Kidney (tissue), 14 donors: ENCODE data around the gene AUTS2. TPM values are rescaled to one million over a fixed set of nuclear protein-coding genes. Genes with fewer than 3 reads are reported as not detected.

Source experiments
- DNase-seq, 5 donors: peaks; one replicate each; pipeline ENCODE4 v3.0.0-alpha.2; 2013 to 2020
- FAIRE-seq: peaks from 2 replicates; lab custom pipeline; 2012; peaks lifted over from hg19 to GRCh38; lab: Jason Lieb, UNC
- H3K27ac ChIP-seq, 2 donors: one replicate each; pipeline ENCODE4 v1.7.0; 2013; ENCODE audit warnings: low read depth in 2 of 2, low read length in 2 of 2, inconsistent platforms in 1 of 2
- H3K27me3 ChIP-seq: one replicate; pipeline ENCODE4 v1.7.1; 2013; ENCODE audit warnings: low read length, inconsistent platforms; ENCODE audit not compliant: control insufficient read depth, insufficient read depth
- H3K36me3 ChIP-seq, 3 donors: one replicate each; pipeline versions ENCODE4 v1.7.0 to v1.7.1; 2013; ENCODE audit warnings: low read length in 3 of 3, control low read depth in 1 of 3, inconsistent platforms in 1 of 3; ENCODE audit not compliant: insufficient read depth in 3 of 3, control insufficient read depth in 2 of 3
- H3K4me1 ChIP-seq, 3 donors: one replicate each; pipeline versions ENCODE4 v1.7.0 to v1.7.1; 2013; ENCODE audit warnings: low read length in 3 of 3, inconsistent platforms in 1 of 3, low read depth in 1 of 3; ENCODE audit not compliant: control insufficient read depth in 2 of 3, insufficient read depth in 2 of 3
- H3K4me3 ChIP-seq, 3 donors: one replicate each; pipeline versions ENCODE4 v1.7.0 to v1.8.1; 2013; ENCODE audit warnings: low read length in 3 of 3, control low read depth in 1 of 3, inconsistent platforms in 1 of 3
- H3K9ac ChIP-seq, 3 donors: one replicate each; pipeline versions ENCODE4 v1.7.0 to v1.7.1; 2013; ENCODE audit warnings: low read length in 3 of 3, control low read depth in 1 of 3, inconsistent platforms in 1 of 3
- H3K9me3 ChIP-seq, 3 donors: one replicate each; pipeline versions ENCODE4 v1.7.0 to v1.7.1; 2013; ENCODE audit warnings: low read length in 3 of 3, control low read depth in 1 of 3, inconsistent platforms in 1 of 3; ENCODE audit not compliant: control insufficient read depth in 2 of 3, insufficient read depth in 1 of 3
- intact Hi-C: fragments of 100-400 bp; cut with DNase I; formaldehyde crosslinking; loops from one replicate; pipeline ENCODE4 v1.11.1; 2022
- polyA plus RNA-seq: library from polyadenylated mRNA; stranded (reverse); fragments of 350-450 nt; fragmentation: Illumina TruSeq; extraction: RNeasy Lipid Tissue Mini Kit (QIAGEN cat#74804); gene quantifications from one replicate; pipeline ENCODE4 v1.2.3, GENCODE V29; 2014; ENCODE audit warnings: low read depth, low replicate concordance; ENCODE audit not compliant: insufficient read depth
- total RNA-seq: library from RNA; stranded (reverse); fragmentation: NEBNext Ultra II Directional; extraction: Animal tissue kit (Norgen Biotek cat#: 25700); gene quantifications from one replicate; pipeline ENCODE4 v1.2.1, GENCODE V29; 2021
- TF ChIP-seq, protein P1 (sequence below): IDR thresholded peaks from 3 replicates; pipeline ENCODE4 v1.5.1; 2012; ENCODE audit warnings: mild to moderate bottlenecking, moderate library complexity, borderline replicate concordance; ENCODE audit not compliant: insufficient read depth; ENCODE audit errors: extremely low read depth
- donor health status: control.
- donor health status: control.
- donor health status: control.
- donor health status: control.
- donor health status: control.
- donor health status: DM: yes; HTN: yes; CAD: no.
- donor health status: Normal renal cell carcinoma (clear cell type).

AUTS2 gene
- total and polyA plus RNA-seq, 2 donors from 2014 or later: 5.2 to 33.8 TPM

DNA sequence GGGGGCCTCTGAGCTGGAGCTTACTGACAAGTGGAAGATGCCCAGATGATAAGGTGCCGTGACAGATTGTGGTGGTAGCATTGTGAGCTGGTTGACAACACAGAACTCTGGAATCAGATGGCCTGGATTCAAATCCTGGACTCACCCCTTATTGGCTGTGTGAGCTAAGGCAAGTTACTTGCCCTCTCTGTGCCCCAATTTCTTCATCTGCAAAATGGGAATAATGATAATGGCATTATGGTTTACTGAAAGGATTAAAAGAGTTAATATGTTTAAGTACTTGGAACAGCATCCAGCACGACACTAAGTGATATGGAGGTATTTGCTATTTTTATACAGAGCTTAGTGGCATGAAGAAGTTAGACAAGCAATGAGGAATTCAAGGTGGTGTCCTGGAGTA lies 1067.7 kb downstream of the AUTS2 start:
- no peaks in the 10 kb centered on the region for H3K36me3 ChIP-seq
- no peak overlapping the region for H3K27ac ChIP-seq
- H3K4me1 ChIP-seq: peaks cover 0 to 3% (median 0%) of the 10 kb centered on the region in 3 donors
- no peak overlapping the region for H3K9ac ChIP-seq
- TF ChIP-seq, protein P1, sequence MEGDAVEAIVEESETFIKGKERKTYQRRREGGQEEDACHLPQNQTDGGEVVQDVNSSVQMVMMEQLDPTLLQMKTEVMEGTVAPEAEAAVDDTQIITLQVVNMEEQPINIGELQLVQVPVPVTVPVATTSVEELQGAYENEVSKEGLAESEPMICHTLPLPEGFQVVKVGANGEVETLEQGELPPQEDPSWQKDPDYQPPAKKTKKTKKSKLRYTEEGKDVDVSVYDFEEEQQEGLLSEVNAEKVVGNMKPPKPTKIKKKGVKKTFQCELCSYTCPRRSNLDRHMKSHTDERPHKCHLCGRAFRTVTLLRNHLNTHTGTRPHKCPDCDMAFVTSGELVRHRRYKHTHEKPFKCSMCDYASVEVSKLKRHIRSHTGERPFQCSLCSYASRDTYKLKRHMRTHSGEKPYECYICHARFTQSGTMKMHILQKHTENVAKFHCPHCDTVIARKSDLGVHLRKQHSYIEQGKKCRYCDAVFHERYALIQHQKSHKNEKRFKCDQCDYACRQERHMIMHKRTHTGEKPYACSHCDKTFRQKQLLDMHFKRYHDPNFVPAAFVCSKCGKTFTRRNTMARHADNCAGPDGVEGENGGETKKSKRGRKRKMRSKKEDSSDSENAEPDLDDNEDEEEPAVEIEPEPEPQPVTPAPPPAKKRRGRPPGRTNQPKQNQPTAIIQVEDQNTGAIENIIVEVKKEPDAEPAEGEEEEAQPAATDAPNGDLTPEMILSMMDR: no peak
- FAIRE-seq (no peak), DNase-seq (no peak)
- no peaks in the 10 kb centered on the region for H3K27me3 ChIP-seq
- H3K9me3 ChIP-seq: no peaks in the 10 kb centered on the region
- intact Hi-C loops: no loop called here
- H3K4me3 ChIP-seq: no peak overlapping the region

DNA sequence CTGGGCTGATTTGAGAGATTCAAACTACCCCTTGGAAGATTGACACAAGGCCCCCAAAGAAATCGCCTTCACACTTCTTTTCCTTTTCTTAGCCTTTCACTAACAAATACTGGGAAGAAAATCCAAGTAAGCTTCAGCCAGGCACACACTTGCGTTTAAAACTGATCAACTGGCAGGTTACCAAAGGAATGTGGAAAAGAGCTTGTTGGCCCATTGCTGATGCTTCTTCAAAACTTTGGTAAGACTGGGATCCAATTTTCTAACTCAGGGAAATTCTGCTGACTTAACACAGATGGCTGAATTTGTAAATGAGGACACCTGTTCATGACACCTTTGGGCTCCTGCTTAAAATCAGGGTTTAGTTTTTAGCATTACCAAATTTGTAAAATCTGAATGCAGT lies 1069.1 kb downstream of the AUTS2 start:
- Histone ChIP-seq H3K9me3 (no peaks in the 10 kb centered on the region), H3K27me3 (no peaks in the 10 kb centered on the region), H3K27ac (no peak overlapping the region), H3K4me1 (peaks cover 0 to 3% (median 0%) of the 10 kb centered on the region in 3 donors), H3K4me3 (no peak overlapping the region), H3K9ac (no peak overlapping the region), H3K36me3 (no peaks in the 10 kb centered on the region)
- FAIRE-seq (no peak), DNase-seq (no peak)
- intact Hi-C loops: no loop called here
- TF ChIP-seq, protein P1: no peak

DNA sequence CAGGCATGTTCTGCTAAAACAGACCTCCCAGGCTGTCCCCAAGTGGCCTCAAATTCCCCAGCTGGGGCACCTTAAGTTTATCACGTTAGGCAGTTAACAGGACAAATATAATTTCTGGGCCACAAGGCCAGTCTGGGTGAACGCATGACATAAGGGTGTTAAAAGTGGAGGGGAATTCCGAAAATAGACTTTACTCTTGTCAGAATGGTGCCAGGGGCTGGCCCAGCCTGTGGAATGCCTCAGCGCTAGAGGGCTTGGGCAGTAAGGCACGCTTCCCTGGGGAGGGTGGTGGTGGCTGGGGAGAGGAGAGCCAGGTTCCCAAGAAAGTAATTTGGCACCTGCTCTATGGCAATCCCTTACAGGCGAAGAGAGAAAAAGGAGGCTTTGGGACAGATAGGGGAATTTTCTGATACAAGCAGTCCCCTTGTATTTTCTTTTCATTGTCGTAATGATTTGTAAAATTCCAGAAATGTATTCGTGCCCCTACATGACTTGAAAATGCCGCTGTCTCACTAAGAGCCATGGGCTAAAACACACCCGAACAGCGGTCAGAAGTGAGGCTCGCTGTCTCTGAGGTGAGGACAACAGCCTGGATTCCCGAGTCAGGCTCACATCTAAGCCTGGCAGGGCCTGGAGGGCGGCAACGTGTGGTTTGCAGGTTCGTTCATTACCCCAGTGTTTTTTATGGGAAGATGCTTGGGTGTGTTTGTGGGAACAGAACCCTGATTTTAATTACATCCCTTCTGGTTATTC lies 1070.5 kb downstream of the AUTS2 start:
- TF ChIP-seq, protein P1: no peak
- Histone ChIP-seq H3K4me3 (no peak overlapping the region), H3K9ac (no peak overlapping the region), H3K4me1 (peaks cover 0 to 3% (median 0%) of the 10 kb centered on the region in 3 donors), H3K27ac (no peak overlapping the region), H3K9me3 (no peaks in the 10 kb centered on the region), H3K36me3 (no peaks in the 10 kb centered on the region), H3K27me3 (no peaks in the 10 kb centered on the region)
- DNase-seq (no peak), FAIRE-seq (no peak)
- intact Hi-C loops: no loop called here
